Astrocyte of the spinal cord (primary cell): Measurements from ENCODE around the gene ZSCAN12.

Source experiments
- DNase-seq: peaks from one replicate; pipeline ENCODE4 v3.0.0; 2011; ENCODE audit warnings: low read depth, low spot score
- H3K4me3 ChIP-seq: 2 replicates; pipeline ENCODE4 v1.5.1; 2011; ENCODE audit warnings: low read depth, mild to moderate bottlenecking, low read length, moderate library complexity
- in situ Hi-C: cut with HindIII; loops from 2 replicates; pipeline ENCODE4 v1.10.0; 2017; ENCODE audit warnings: low sequenced_read_pairs
- TF ChIP-seq, protein P1 (sequence below): IDR thresholded peaks from 2 replicates; pipeline ENCODE4 v1.5.1; 2012; ENCODE audit warnings: low read depth, mild to moderate bottlenecking, low read length, inconsistent platforms

The ZSCAN12 gene

DNA sequence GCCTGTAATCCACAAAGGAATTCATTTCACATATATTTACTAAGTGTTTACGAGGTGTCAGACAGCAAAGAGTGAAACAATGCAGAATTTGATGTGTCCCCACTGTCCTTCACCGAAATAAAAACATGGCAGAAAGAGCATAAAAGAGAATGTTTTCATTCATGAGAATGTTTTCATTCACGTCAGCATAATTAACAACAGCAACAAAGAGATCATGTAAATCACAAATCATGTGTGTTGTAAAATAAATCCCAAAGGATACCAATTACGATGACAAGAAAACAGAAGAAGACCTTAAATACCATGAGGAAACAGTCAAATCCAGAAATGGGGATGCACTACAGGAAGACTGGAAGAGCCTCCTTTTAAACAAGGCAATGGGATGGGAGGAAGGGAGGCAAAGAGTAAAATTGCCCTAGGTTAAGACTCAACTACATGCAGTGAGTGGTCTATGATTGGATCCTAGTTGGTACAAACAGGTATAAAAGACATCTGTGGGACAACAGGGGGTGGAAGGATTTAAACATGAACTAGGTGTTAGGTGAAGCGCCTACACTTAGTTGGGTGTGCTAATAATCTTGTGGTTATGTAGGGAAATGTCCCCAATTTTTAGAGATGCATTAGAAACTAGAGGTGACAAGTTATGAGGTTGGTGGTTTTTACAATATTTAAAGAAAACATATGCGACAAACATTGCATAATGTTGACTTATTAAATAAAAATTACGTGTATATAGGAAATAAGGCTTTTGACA is 65.1 kb downstream of the ZSCAN12 start:
- in situ Hi-C loops, result no loop called here
- DNase-seq, result no peak
- H3K4me3 ChIP-seq, result no peak overlapping the region
- TF ChIP-seq, protein P1, sequence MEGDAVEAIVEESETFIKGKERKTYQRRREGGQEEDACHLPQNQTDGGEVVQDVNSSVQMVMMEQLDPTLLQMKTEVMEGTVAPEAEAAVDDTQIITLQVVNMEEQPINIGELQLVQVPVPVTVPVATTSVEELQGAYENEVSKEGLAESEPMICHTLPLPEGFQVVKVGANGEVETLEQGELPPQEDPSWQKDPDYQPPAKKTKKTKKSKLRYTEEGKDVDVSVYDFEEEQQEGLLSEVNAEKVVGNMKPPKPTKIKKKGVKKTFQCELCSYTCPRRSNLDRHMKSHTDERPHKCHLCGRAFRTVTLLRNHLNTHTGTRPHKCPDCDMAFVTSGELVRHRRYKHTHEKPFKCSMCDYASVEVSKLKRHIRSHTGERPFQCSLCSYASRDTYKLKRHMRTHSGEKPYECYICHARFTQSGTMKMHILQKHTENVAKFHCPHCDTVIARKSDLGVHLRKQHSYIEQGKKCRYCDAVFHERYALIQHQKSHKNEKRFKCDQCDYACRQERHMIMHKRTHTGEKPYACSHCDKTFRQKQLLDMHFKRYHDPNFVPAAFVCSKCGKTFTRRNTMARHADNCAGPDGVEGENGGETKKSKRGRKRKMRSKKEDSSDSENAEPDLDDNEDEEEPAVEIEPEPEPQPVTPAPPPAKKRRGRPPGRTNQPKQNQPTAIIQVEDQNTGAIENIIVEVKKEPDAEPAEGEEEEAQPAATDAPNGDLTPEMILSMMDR, result no peak

DNA sequence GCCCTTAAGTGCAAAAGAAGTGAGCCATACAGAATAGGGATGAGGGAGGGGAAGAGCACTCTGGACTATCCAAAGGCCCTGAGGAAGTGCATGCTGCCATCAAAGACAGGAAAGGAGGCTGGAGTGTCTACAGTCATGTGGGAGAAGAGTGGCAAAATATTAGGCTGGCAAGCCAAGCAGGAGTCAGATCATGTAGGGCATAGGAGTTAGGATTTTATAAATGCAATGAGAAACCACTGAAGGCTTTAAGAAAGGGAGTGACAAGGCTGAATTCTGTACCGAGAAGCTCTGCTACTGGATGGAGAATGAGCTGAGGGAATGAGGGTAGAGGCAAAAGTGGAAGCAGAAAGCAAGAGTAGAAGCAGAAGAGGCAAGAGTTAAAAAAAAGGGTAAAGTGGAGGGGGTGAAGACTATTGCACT is 65.9 kb downstream of the ZSCAN12 start:
- TF ChIP-seq, protein P1, result no peak
- no peak overlapping the region for H3K4me3 ChIP-seq
- DNase-seq, result no peak
- in situ Hi-C loops, result no loop called here

DNA sequence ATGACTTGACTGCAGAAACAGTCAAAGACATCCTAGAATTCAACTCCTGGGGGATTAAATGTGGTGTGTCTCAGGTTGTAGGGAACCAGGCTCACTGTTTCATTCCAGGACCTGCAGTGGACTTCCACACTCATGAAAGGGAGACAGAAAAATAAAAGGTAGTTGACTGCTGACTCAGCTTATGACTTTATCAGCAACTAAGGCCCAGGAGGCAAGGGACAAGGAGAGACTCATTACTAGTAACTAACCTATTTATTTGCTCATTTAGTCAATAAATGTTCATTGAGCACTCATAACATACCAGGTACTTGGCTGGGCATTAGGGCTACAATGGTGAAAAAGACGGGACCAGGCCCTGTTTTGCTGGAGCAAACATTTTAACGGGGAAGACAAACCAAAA is 66.5 kb downstream of the ZSCAN12 start:
- in situ Hi-C loops, result no loop called here
- H3K4me3 ChIP-seq, result no peak overlapping the region
- TF ChIP-seq, protein P1, result no peak
- no peak for DNase-seq

DNA sequence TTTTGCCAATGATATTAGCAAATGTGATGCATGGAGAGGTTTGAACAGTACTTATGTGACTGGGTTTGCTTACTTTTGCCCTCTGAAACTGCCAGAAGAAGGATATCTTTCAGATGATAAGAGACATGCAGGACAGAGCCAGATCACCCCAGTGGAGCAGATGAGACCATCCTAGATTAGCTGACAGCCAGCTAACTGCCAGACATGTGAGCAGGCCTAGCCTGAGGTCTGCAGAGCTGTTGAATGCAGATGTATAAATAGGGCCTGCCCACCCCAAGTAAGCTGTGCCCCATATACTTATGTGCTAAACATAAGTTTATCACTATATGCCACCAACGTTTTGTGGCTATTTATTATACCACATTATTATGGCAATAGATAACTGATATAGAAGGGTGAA is 69.5 kb downstream of the ZSCAN12 start:
- DNase-seq, result no peak
- in situ Hi-C loops, result no loop called here
- H3K4me3 ChIP-seq, result no peak overlapping the region
- TF ChIP-seq, protein P1, result no peak
